Upper lobe of left lung (tissue), 6 donors: ENCODE data around the gene NECAP2. TPM values are rescaled to one million over a fixed set of nuclear protein-coding genes. Genes with fewer than 3 reads are reported as not detected.
"Not testable (repeated sequence)": the region's sequence is repeated elsewhere in the genome, so short reads cannot be mapped to it uniquely, and the experiment has no call there.

Source experiments
- ATAC-seq, 2 donors: fragments of 200-7000 bp; cut with Tn5 transposase; one replicate each; pipeline ENCODE4 v1.9.1; 2022; ENCODE audit warnings: mild to moderate bottlenecking in 2 of 2, moderate library complexity in 2 of 2; ENCODE audit not compliant: low FRiP score in 2 of 2
- DNase-seq, 2 donors: peaks; one replicate each; pipeline ENCODE4 v3.0.0-alpha.2; 2019 to 2020
- H3K27ac ChIP-seq, 4 donors: fragments of 200-600 bp; sonication (generic); one replicate each; pipeline ENCODE4 v1.5.1; 2016 to 2019
- H3K27me3 ChIP-seq, 4 donors: fragments of 200-600 bp; sonication (generic); one replicate each; pipeline ENCODE4 v1.5.1; 2017 to 2019
- H3K36me3 ChIP-seq, 4 donors: fragments of 200-600 bp; sonication (generic); one replicate each; pipeline ENCODE4 v1.5.1; 2016 to 2019
- H3K4me1 ChIP-seq, 4 donors: fragments of 200-600 bp; sonication (generic); one replicate each; pipeline ENCODE4 v1.5.1; 2018 to 2019
- H3K4me3 ChIP-seq, 4 donors: fragments of 200-600 bp; sonication (generic); one replicate each; pipeline ENCODE4 v1.5.1; 2017 to 2019; ENCODE audit warnings: mild to moderate bottlenecking in 2 of 4, moderate library complexity in 1 of 4
- H3K9me3 ChIP-seq, 4 donors: fragments of 200-600 bp; sonication (generic); one replicate each; pipeline ENCODE4 v1.5.1; 2018 to 2019
- EP300 ChIP-seq, 4 donors: sonication (generic); formaldehyde crosslinking; IDR thresholded peaks; one replicate each; pipeline ENCODE4 v1.5.1; 2017; ENCODE audit warnings: antibody characterized with exemption in 4 of 4, control low read depth in 2 of 4
- POLR2A ChIP-seq, 4 donors: fragments of 450-650 bp; IDR thresholded peaks; one replicate each; pipeline ENCODE4 v1.5.1; 2016 to 2017; ENCODE audit warnings: antibody characterized with exemption in 4 of 4, mild to moderate bottlenecking in 2 of 4
- POLR2AphosphoS5 ChIP-seq, 2 donors: sonication (generic); formaldehyde crosslinking; IDR thresholded peaks; one replicate each; pipeline ENCODE4 v1.5.1; 2017; ENCODE audit warnings: antibody characterized with exemption in 2 of 2
- WGBS, 2 donors: methylation state at CpG; one replicate each; pipeline ENCODE4 v1.1.5; 2017 to 2018; 5-methylcytosine and 5-hydroxymethylcytosine counted together
- total RNA-seq, 6 donors: library from RNA; depleted of rRNA in 4 of 6; stranded (reverse); fragments of >200 nt in 4 of 6; gene quantifications; one replicate each; pipeline versions ENCODE4 v1.1.0 to v1.2.1, GENCODE V29; 2016 to 2021
- TF ChIP-seq, protein P1 (sequence below), 6 experiments: fragments of 450-650 bp in 4 of 6; fragments of 200-600 bp in 2 of 6; sonication (generic) in 2 of 6; IDR thresholded peaks; one replicate each; pipeline ENCODE4 v1.5.1; 2016 to 2019; ENCODE audit warnings: antibody characterized with exemption in 6 of 6
- donor health status: DM: no; HTN: no; CAD: no; lungs with moderate emphysema.
- donor health status: DM: no; HTN: yes; CAD: no; lungs with severe emphysema.

Gene NECAP2
- total RNA-seq, 6 donors from 2014 or later = 61.9 to 96.4 (median 87.1) TPM

DNA sequence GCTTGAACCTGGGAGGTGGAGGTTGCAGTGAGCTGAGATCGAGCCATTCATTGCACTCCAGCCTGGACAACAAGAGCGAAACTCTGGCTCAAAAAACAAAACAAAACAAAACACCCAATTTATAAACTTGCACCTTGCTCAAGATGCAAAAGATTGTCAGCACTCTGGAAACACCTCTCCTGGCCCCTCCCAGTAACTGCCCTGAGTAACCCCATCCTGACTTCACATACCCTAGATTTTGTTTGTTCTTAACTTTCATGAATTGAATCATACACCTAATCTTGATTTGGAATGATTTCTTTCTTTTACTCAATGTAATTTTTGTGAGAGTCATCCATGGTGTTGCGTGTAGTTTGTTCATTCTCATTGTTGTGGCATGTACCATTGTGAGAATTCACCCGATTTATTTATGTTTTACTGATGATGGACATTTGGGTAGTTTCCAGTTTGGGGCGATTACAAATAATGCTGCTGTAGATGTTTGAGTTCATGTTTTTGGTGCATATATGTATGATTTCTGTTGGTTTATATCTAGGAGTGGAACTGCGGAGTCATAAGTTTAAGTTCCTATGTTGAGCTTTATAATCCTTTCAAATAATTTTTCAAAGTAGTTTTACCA, 10.4 kb downstream of the NECAP2 start:
- 77 to 85% methylated on average over 5 to 6 of the region's 6 CpGs for WGBS, 2 donors
- no peak for DNase-seq
- no peak for TF ChIP-seq POLR2A (IDR thresholded peaks at IDR 0.05)
- TF ChIP-seq POLR2AphosphoS5 (IDR thresholded peaks at IDR 0.05) = no peak
- TF ChIP-seq EP300 (IDR thresholded peaks at IDR 0.05) = no peak
- TF ChIP-seq, protein P1, sequence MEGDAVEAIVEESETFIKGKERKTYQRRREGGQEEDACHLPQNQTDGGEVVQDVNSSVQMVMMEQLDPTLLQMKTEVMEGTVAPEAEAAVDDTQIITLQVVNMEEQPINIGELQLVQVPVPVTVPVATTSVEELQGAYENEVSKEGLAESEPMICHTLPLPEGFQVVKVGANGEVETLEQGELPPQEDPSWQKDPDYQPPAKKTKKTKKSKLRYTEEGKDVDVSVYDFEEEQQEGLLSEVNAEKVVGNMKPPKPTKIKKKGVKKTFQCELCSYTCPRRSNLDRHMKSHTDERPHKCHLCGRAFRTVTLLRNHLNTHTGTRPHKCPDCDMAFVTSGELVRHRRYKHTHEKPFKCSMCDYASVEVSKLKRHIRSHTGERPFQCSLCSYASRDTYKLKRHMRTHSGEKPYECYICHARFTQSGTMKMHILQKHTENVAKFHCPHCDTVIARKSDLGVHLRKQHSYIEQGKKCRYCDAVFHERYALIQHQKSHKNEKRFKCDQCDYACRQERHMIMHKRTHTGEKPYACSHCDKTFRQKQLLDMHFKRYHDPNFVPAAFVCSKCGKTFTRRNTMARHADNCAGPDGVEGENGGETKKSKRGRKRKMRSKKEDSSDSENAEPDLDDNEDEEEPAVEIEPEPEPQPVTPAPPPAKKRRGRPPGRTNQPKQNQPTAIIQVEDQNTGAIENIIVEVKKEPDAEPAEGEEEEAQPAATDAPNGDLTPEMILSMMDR (IDR thresholded peaks at IDR 0.05) = no peak
- no peak for ATAC-seq
- no peak overlapping the region for H3K27ac ChIP-seq
- peaks cover 39 to 100% (median 83%) of the 10 kb centered on the region in 4 donors for H3K36me3 ChIP-seq
- H3K9me3 ChIP-seq = no peaks in the 10 kb centered on the region
- no peak overlapping the region for H3K4me3 ChIP-seq
- no peaks in the 10 kb centered on the region for H3K27me3 ChIP-seq
- H3K4me1 ChIP-seq = no peaks in the 10 kb centered on the region

DNA sequence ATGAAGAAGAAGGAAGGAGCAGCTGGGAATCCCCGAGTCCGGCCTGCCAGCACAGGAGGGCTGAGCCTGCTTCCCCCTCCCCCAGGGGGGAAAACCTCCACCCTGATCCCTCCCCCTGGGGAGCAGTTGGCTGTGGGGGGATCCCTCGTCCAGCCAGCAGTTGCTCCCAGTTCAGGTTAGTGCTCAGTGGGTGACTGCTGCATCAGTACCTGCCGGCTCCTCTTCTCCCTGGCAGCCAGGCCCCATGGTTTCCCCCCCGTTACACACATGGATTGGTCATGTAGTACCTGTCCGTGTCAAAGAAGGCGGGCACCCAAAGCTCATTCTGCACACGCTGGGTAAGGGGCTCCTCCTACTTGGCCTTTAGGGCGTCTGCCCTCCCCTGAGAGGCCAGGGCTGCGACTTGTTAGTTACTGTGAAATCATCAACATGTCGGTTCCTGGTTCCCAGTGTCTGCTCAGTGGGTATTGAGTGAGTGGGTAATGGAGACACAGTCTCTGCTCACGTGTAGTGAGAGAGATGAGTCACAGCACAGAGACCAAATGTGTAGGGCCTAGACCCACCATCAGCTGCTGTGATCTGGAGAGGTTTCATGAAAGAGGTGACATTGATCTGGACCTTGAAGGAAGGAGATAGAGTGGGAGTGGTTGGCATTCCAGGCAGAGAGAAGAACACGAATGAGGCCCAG, 11.5 kb downstream of the NECAP2 start:
- no peak for DNase-seq
- Histone ChIP-seq H3K27ac (no peak overlapping the region), H3K4me1 (peaks cover 0 to 3% (median under 1%) of the 10 kb centered on the region in 4 donors), H3K9me3 (no peaks in the 10 kb centered on the region), H3K36me3 (peaks cover 44 to 100% (median 89%) of the 10 kb centered on the region in 4 donors), H3K27me3 (no peaks in the 10 kb centered on the region), H3K4me3 (no peak overlapping the region)
- TF ChIP-seq, protein P1 (IDR thresholded peaks at IDR 0.05) = no peak
- TF ChIP-seq EP300 (IDR thresholded peaks at IDR 0.05) = no peak
- TF ChIP-seq POLR2A (IDR thresholded peaks at IDR 0.05) = no peak
- TF ChIP-seq POLR2AphosphoS5 (IDR thresholded peaks at IDR 0.05) = no peak
- no peak for ATAC-seq
- WGBS, 2 donors = 74 to 84% methylated on average over 4 to 11 of the region's 13 CpGs

DNA sequence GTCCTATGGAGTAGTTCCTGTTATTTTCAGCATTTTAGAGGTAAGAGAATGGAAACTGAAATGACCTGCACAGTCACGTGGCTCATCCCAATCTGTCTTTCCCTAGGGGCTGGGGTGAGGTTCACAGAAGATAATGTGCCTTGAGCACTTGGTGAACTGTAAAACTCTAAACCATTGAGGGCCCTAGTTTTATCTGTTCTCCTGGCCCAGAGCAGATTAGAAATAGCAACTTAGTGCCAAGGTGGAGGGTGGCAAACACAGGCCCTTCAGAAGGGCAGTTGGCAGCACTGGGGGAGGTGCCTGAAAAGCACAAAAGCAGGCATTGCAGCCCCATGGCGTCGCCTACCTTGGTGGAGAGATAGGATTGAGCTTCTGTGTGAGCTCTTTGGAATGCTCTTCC, 14.4 kb downstream of the NECAP2 start:
- H3K27me3 ChIP-seq, H3K4me3 ChIP-seq, H3K9me3 ChIP-seq, H3K4me1 ChIP-seq, ATAC-seq, H3K27ac ChIP-seq, DNase-seq: not testable (repeated sequence)
- WGBS, 2 donors = 90 to 100% methylated on average over 3 of the region's 3 CpGs
- H3K36me3 ChIP-seq = peaks cover 36 to 99% (median 85%) of the 10 kb centered on the region in 4 donors

DNA sequence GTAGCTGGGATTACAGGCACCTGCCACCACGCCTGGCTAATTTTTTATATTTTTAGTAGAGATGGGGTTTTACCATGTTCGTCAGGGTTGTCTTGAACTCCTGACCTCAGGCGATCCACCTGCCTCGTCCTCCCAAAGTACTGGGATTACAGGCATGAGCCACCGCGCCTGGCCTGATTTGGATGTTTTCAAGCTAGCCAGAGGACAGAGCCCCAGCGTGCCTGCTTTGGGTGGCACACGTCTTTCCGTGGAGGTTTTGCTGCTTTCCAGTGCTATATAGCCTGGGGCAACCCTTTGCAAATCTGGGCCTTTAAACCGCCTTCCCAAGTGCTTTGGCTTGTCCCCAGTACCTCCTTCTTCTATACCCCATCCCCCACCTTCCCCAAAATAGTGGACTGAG, 15.6 kb downstream of the NECAP2 start:
- not testable (repeated sequence) for ATAC-seq, H3K9me3 ChIP-seq, H3K27me3 ChIP-seq, H3K27ac ChIP-seq, H3K4me1 ChIP-seq, H3K4me3 ChIP-seq, DNase-seq
- peaks cover 36 to 99% (median 86%) of the 10 kb centered on the region in 4 donors for H3K36me3 ChIP-seq
- 90 to 97% methylated on average over 9 to 10 of the region's 10 CpGs for WGBS, 2 donors

DNA sequence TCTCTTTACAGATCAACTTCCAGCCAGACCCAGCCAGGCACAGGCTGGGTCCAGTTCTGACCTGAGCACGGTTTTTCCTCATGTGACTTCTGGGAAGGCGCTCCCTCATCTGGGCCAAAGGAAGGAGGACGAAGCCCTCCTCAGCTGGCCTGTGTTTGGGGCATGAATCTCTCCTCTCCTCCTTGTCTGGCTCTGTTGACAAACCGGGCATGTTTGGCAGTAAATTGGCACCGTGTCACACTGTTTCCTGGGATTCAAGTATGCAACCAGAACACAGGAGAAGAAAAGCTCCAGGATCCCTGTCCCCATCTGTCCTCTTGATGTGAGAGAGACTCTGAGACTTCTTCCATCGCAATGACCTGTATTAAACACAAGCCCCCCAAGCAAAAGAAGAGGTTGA, 18.3 kb downstream of the NECAP2 start:
- Histone ChIP-seq H3K36me3 (peaks cover 30 to 90% (median 71%) of the 10 kb centered on the region in 4 donors), H3K9me3 (no peaks in the 10 kb centered on the region), H3K27me3 (no peaks in the 10 kb centered on the region), H3K27ac (no peak overlapping the region), H3K4me3 (no peak overlapping the region), H3K4me1 (peaks cover 0 to 5% (median 1%) of the 10 kb centered on the region in 4 donors)
- ATAC-seq = no peak
- TF ChIP-seq, protein P1 (IDR thresholded peaks at IDR 0.05) = no peak
- TF ChIP-seq POLR2A (IDR thresholded peaks at IDR 0.05) (no peak), POLR2AphosphoS5 (IDR thresholded peaks at IDR 0.05) (no peak), EP300 (IDR thresholded peaks at IDR 0.05) (no peak)
- 72 to 89% methylated on average over 5 to 6 of the region's 6 CpGs for WGBS, 2 donors
- no peak for DNase-seq
